ENCODE results near the gene SCO1. TPM values are rescaled to one million over a fixed set of nuclear protein-coding genes. Genes with fewer than 3 reads are reported as not detected.

SCO1 gene
- total and polyA plus RNA-seq, 2 donors = 11.4 to 23.1 TPM

DNA sequence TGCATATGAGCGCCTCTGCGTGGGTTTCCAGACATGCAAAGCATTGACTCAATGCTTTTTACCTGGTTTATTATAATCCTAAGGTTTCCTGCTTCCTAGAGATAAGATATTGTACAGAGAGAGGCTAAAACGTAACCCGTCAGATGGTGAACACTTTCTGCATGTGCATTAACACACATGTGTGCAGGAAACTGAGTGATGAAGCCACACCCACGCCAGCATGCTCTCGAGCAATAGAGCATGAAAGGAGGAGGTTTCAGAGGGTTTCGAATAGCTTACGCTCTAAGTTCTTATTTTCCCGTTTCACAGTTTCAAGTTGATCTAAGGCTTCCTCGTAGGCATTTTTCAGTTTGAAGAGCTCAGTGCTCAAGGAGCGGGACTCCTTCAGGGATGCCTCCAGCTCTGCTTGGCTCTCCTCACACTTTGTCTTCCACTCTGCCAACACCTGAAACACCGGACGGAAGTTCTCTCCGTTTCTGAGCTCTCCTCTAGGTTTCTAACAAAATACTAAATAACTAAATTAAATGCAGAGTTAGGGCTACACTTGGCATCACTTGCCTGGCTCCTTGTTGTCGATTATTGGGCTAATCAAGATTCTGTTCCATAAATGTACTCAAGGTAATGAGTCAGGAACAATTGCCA, 63.5 kb downstream of the SCO1 start:
- WGBS = 92% methylated on average over 15 of the region's 15 CpGs
- Histone ChIP-seq H3K27me3 (ENCODE audit: control insufficient read depth in 2 of 2, insufficient read depth in 1 of 2, low read length in 1 of 2) (no peaks in the 10 kb centered on the region), H3K4me1 (ENCODE audit: control insufficient read depth in 2 of 2, insufficient read depth in 2 of 2, low read length in 2 of 2) (no peaks in the 10 kb centered on the region), H3K4me3 (ENCODE audit: low read length in 2 of 2) (no peak overlapping the region), H3K9me3 (ENCODE audit: control insufficient read depth in 2 of 2, insufficient read depth in 1 of 2, low read length in 1 of 2) (no peaks in the 10 kb centered on the region), H3K27ac (ENCODE audit: low read depth in 1 of 2, low read length in 1 of 2) (no peak overlapping the region), H3K36me3 (ENCODE audit: control insufficient read depth in 2 of 2, insufficient read depth in 2 of 2, low read length in 1 of 2) (no peaks in the 10 kb centered on the region)
- DNase-seq (ENCODE audit: low read depth in 6 of 9, low spot score in 9 of 9) = no peak

GRCh38 chr17:10631701-10632100, 65.6 kb downstream of the SCO1 start:
- Histone ChIP-seq H3K9me3 (ENCODE audit: control insufficient read depth in 2 of 2, insufficient read depth in 1 of 2, low read length in 1 of 2) (no peaks in the 10 kb centered on the region), H3K27me3 (ENCODE audit: control insufficient read depth in 2 of 2, insufficient read depth in 1 of 2, low read length in 1 of 2) (no peaks in the 10 kb centered on the region), H3K27ac (ENCODE audit: low read depth in 1 of 2, low read length in 1 of 2) (no peak overlapping the region), H3K4me1 (ENCODE audit: control insufficient read depth in 2 of 2, insufficient read depth in 2 of 2, low read length in 2 of 2) (no peaks in the 10 kb centered on the region), H3K36me3 (ENCODE audit: control insufficient read depth in 2 of 2, insufficient read depth in 2 of 2, low read length in 1 of 2) (no peaks in the 10 kb centered on the region), H3K4me3 (ENCODE audit: low read length in 2 of 2) (no peak overlapping the region)
- 95% methylated on average over 15 of the region's 15 CpGs for WGBS
- no peak for DNase-seq (ENCODE audit: low read depth in 6 of 9, low spot score in 9 of 9)

GRCh38 chr17:10631048-10631700, 66.2 kb downstream of the SCO1 start:
- Histone ChIP-seq H3K27ac (ENCODE audit: low read depth in 1 of 2, low read length in 1 of 2) (no peak overlapping the region), H3K36me3 (ENCODE audit: control insufficient read depth in 2 of 2, insufficient read depth in 2 of 2, low read length in 1 of 2) (no peaks in the 10 kb centered on the region), H3K27me3 (ENCODE audit: control insufficient read depth in 2 of 2, insufficient read depth in 1 of 2, low read length in 1 of 2) (no peaks in the 10 kb centered on the region), H3K4me3 (ENCODE audit: low read length in 2 of 2) (no peak overlapping the region), H3K9me3 (ENCODE audit: control insufficient read depth in 2 of 2, insufficient read depth in 1 of 2, low read length in 1 of 2) (no peaks in the 10 kb centered on the region), H3K4me1 (ENCODE audit: control insufficient read depth in 2 of 2, insufficient read depth in 2 of 2, low read length in 2 of 2) (no peaks in the 10 kb centered on the region)
- DNase-seq (ENCODE audit: low read depth in 6 of 9, low spot score in 9 of 9) = peak in 3 of 9 donors; percentile 15 to 19 (median 17)
- 64% methylated on average over 18 of the region's 18 CpGs for WGBS

- Histone ChIP-seq H3K27ac (ENCODE audit: low read depth in 1 of 2, low read length in 1 of 2) (no peak overlapping the region), H3K4me3 (ENCODE audit: low read length in 2 of 2) (no peak overlapping the region), H3K36me3 (ENCODE audit: control insufficient read depth in 2 of 2, insufficient read depth in 2 of 2, low read length in 1 of 2) (no peaks in the 10 kb centered on the region), H3K9me3 (ENCODE audit: control insufficient read depth in 2 of 2, insufficient read depth in 1 of 2, low read length in 1 of 2) (no peaks in the 10 kb centered on the region), H3K4me1 (ENCODE audit: control insufficient read depth in 2 of 2, insufficient read depth in 2 of 2, low read length in 2 of 2) (no peaks in the 10 kb centered on the region), H3K27me3 (ENCODE audit: control insufficient read depth in 2 of 2, insufficient read depth in 1 of 2, low read length in 1 of 2) (no peaks in the 10 kb centered on the region)
- 98% methylated on average over 12 of the region's 12 CpGs for WGBS
- no peak for DNase-seq (ENCODE audit: low read depth in 6 of 9, low spot score in 9 of 9)
Observed at GRCh38 chr17:10629706-10630105, 67.6 kb downstream of the SCO1 start.

DNA sequence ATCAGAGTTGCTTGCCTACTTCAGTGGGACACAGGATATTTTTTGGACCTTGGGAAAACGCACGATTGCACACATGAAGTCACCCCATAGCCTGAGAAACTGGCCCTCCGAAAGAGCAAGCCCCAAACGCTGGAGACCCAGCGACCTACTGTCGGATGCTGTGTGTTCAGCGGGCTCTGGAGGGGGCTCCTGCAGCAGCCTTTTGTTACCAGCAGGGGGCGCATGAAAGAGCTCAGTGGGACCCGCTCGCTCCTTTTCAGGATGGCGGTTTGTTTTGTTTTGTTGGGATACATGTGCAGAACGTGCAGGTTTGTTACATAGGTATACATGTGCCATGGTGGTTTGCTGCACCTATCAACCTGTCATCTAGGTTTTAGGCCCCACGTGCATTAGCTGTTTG, 68.6 kb downstream of the SCO1 start:
- H3K4me1 ChIP-seq (ENCODE audit: control insufficient read depth in 2 of 2, insufficient read depth in 2 of 2, low read length in 2 of 2) = no peaks in the 10 kb centered on the region

DNA sequence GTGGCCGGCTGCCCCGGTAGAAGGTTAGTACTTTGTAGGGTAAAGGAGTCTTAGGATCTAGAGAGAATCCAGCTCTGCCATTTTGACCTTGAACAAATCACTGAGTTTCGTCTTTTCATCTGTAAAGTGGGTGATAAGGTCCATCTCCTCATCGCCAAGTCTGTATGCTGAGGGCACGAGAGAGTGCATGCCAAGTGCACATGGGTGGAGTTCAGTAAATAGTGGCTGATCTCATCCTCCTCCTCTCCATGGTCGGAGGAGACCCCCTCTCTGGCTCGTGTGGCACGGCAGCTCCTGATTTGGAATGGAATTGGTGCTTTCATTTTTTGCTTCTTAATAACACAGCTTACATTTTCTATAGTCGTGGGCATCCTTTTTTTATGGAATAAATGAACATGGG, 70.9 kb downstream of the SCO1 start:
- H3K4me3 ChIP-seq (ENCODE audit: low read length in 2 of 2) = no peak overlapping the region
- H3K36me3 ChIP-seq (ENCODE audit: control insufficient read depth in 2 of 2, insufficient read depth in 2 of 2, low read length in 1 of 2) = no peaks in the 10 kb centered on the region
- no peak for DNase-seq (ENCODE audit: low read depth in 6 of 9, low spot score in 9 of 9)
- H3K27me3 ChIP-seq (ENCODE audit: control insufficient read depth in 2 of 2, insufficient read depth in 1 of 2, low read length in 1 of 2) = no peaks in the 10 kb centered on the region
- H3K9me3 ChIP-seq (ENCODE audit: control insufficient read depth in 2 of 2, insufficient read depth in 1 of 2, low read length in 1 of 2) = no peaks in the 10 kb centered on the region
- H3K27ac ChIP-seq (ENCODE audit: low read depth in 1 of 2, low read length in 1 of 2) = no peak overlapping the region
- no peaks in the 10 kb centered on the region for H3K4me1 ChIP-seq (ENCODE audit: control insufficient read depth in 2 of 2, insufficient read depth in 2 of 2, low read length in 2 of 2)
- WGBS = 95% methylated on average over 9 of the region's 9 CpGs

More for the DNA sequence above, 68.6 kb downstream of the SCO1 start:
- WGBS = 94% methylated on average over 13 of the region's 13 CpGs
- Histone ChIP-seq H3K36me3 (ENCODE audit: control insufficient read depth in 2 of 2, insufficient read depth in 2 of 2, low read length in 1 of 2) (no peaks in the 10 kb centered on the region), H3K27ac (ENCODE audit: low read depth in 1 of 2, low read length in 1 of 2) (no peak overlapping the region), H3K27me3 (ENCODE audit: control insufficient read depth in 2 of 2, insufficient read depth in 1 of 2, low read length in 1 of 2) (no peaks in the 10 kb centered on the region), H3K4me3 (ENCODE audit: low read length in 2 of 2) (no peak overlapping the region), H3K9me3 (ENCODE audit: control insufficient read depth in 2 of 2, insufficient read depth in 1 of 2, low read length in 1 of 2) (no peaks in the 10 kb centered on the region)
- DNase-seq (ENCODE audit: low read depth in 6 of 9, low spot score in 9 of 9) = no peak

GRCh38 chr17:10624969-10625368, 72.4 kb downstream of the SCO1 start:
- Histone ChIP-seq H3K27me3 (ENCODE audit: control insufficient read depth in 2 of 2, insufficient read depth in 1 of 2, low read length in 1 of 2) (no peaks in the 10 kb centered on the region), H3K4me1 (ENCODE audit: control insufficient read depth in 2 of 2, insufficient read depth in 2 of 2, low read length in 2 of 2) (peaks cover 0 to 3% of the 10 kb centered on the region in 2 donors), H3K4me3 (ENCODE audit: low read length in 2 of 2) (no peak overlapping the region), H3K27ac (ENCODE audit: low read depth in 1 of 2, low read length in 1 of 2) (no peak overlapping the region), H3K36me3 (ENCODE audit: control insufficient read depth in 2 of 2, insufficient read depth in 2 of 2, low read length in 1 of 2) (no peaks in the 10 kb centered on the region), H3K9me3 (ENCODE audit: control insufficient read depth in 2 of 2, insufficient read depth in 1 of 2, low read length in 1 of 2) (no peaks in the 10 kb centered on the region)
- WGBS = 97% methylated on average over 11 of the region's 11 CpGs
- DNase-seq (ENCODE audit: low read depth in 6 of 9, low spot score in 9 of 9) = no peak

GRCh38 chr17:10623737-10624338, 73.5 kb downstream of the SCO1 start:
- Histone ChIP-seq H3K4me3 (ENCODE audit: low read length in 2 of 2) (no peak overlapping the region), H3K36me3 (ENCODE audit: control insufficient read depth in 2 of 2, insufficient read depth in 2 of 2, low read length in 1 of 2) (no peaks in the 10 kb centered on the region), H3K27ac (ENCODE audit: low read depth in 1 of 2, low read length in 1 of 2) (peak overlapping the region in 1 of 2 donors; percentile 47), H3K4me1 (ENCODE audit: control insufficient read depth in 2 of 2, insufficient read depth in 2 of 2, low read length in 2 of 2) (peaks cover 0 to 3% of the 10 kb centered on the region in 2 donors), H3K27me3 (ENCODE audit: control insufficient read depth in 2 of 2, insufficient read depth in 1 of 2, low read length in 1 of 2) (no peaks in the 10 kb centered on the region), H3K9me3 (ENCODE audit: control insufficient read depth in 2 of 2, insufficient read depth in 1 of 2, low read length in 1 of 2) (no peaks in the 10 kb centered on the region)
- no peak for DNase-seq (ENCODE audit: low read depth in 6 of 9, low spot score in 9 of 9)
- WGBS = 92% methylated on average over 10 of the region's 10 CpGs

All from thymus (tissue), 11 donors.